Neural progenitor cell (in vitro differentiated cells): Measurements from ENCODE around the gene ADRB1. TPM values are rescaled to one million over a fixed set of nuclear protein-coding genes. Genes with fewer than 3 reads are reported as not detected.
A peak's percentile ranks its signal among the peaks of the same experiment; 100 is the strongest.

Experiments used
- DNase-seq: peaks from one replicate; pipeline ENCODE4 v3.0.0-alpha.2; 2016; ENCODE audit warnings: low spot score
- H2AFZ ChIP-seq: fragments of 200-600 bp; sonication (generic); replicated peaks from 2 replicates; pipeline ENCODE4 v1.6.1; 2016; ENCODE audit warnings: antibody characterized with exemption
- H3F3A ChIP-seq: fragments of 200-600 bp; sonication (generic); 2 replicates; pipeline ENCODE4 v1.6.1; 2016; ENCODE audit warnings: antibody characterized with exemption, low read depth
- H3K27ac ChIP-seq: fragments of 200-600 bp; sonication (generic); 2 replicates; pipeline ENCODE4 v1.5.1; 2016; ENCODE audit warnings: mild to moderate bottlenecking
- H3K27me3 ChIP-seq: fragments of 200-600 bp; sonication (generic); 2 replicates; pipeline ENCODE4 v1.6.1; 2016; ENCODE audit warnings: mild to moderate bottlenecking, moderate library complexity
- H3K36me3 ChIP-seq: fragments of 200-600 bp; sonication (generic); 2 replicates; pipeline ENCODE4 v1.5.1; 2016
- H3K4me1 ChIP-seq: fragments of 200-600 bp; sonication (generic); 2 replicates; pipeline ENCODE4 v1.6.1; 2016; ENCODE audit warnings: mixed run types
- H3K4me2 ChIP-seq: fragments of 200-600 bp; sonication (generic); 2 replicates; pipeline ENCODE4 v1.6.1; 2016
- H3K4me3 ChIP-seq: fragments of 200-600 bp; sonication (generic); 2 replicates; pipeline ENCODE4 v1.5.1; 2016
- H3K79me2 ChIP-seq: fragments of 200-600 bp; sonication (generic); 2 replicates; pipeline ENCODE4 v1.6.1; 2016; ENCODE audit warnings: low read depth
- H3K9ac ChIP-seq: fragments of 200-600 bp; sonication (generic); 2 replicates; pipeline ENCODE4 v1.6.1; 2016
- H3K9me3 ChIP-seq: fragments of 200-600 bp; sonication (generic); 2 replicates; pipeline ENCODE4 v1.5.1; 2016; ENCODE audit warnings: low read depth
- H4K20me1 ChIP-seq: fragments of 200-600 bp; sonication (generic); 2 replicates; pipeline ENCODE4 v1.6.1; 2016; ENCODE audit warnings: low read depth
- H3K27ac Mint-ChIP-seq: 3 replicates; pipeline ENCODE4 v1.8.0; 2021; ENCODE audit warnings: mixed read lengths
- H3K27me3 Mint-ChIP-seq: 2 replicates; pipeline ENCODE4 v1.8.0; 2022; ENCODE audit warnings: low read depth, mild to moderate bottlenecking, inconsistent platforms, moderate library complexity, mixed read lengths; ENCODE audit not compliant: insufficient read depth
- H3K36me3 Mint-ChIP-seq: 3 replicates; pipeline ENCODE4 v1.8.0; 2021; ENCODE audit warnings: mixed read lengths
- H3K4me1 Mint-ChIP-seq: 3 replicates; pipeline ENCODE4 v1.8.0; 2021; ENCODE audit warnings: mixed read lengths
- H3K4me3 Mint-ChIP-seq: 3 replicates; pipeline ENCODE4 v1.8.0; 2021; ENCODE audit warnings: mild to moderate bottlenecking, moderate library complexity, mixed read lengths
- H3K9me3 Mint-ChIP-seq: 3 replicates; pipeline ENCODE4 v1.8.0; 2020; ENCODE audit warnings: mixed read lengths
- CTCF ChIP-seq: fragments of 200-600 bp; sonication (generic); IDR thresholded peaks from 2 replicates; pipeline ENCODE4 v1.5.1; 2017; ENCODE audit warnings: antibody characterized with exemption, mild to moderate bottlenecking
- EZH2 ChIP-seq: fragments of 200-600 bp; sonication (generic); IDR thresholded peaks from 2 replicates; pipeline ENCODE4 v1.6.1; 2017; ENCODE audit warnings: antibody characterized with exemption, mild to moderate bottlenecking, moderate library complexity
- EZH2phosphoT487 ChIP-seq: fragments of 200-600 bp; sonication (generic); IDR thresholded peaks from 2 replicates; pipeline ENCODE4 v1.6.1; 2017; ENCODE audit warnings: antibody characterized with exemption
- total RNA-seq: library from RNA; depleted of rRNA; stranded (reverse); fragments of >200 nt; gene quantifications from 2 replicates; pipeline ENCODE4 v1.2.3, GENCODE V29; 2015; ENCODE audit warnings: low replicate concordance

ADRB1 gene
- total RNA-seq, 1 donor from 2014 or later, result not detected

GRCh38 chr10:114042895-114043531 lies 653 bp upstream of the ADRB1 start:
- H4K20me1 ChIP-seq, result peaks cover 20% of the 10 kb centered on the region
- DNase-seq, result peak; percentile 67
- peak overlapping the region; percentile 73 for H3K4me3 ChIP-seq
- Mint-ChIP-seq H3K9me3 (peaks cover 4% of the 10 kb centered on the region), H3K4me3 (peak overlapping the region; percentile 80), H3K27me3 (peaks cover 54% of the 10 kb centered on the region), H3K36me3 (no peaks in the 10 kb centered on the region), H3K4me1 (peaks cover 13% of the 10 kb centered on the region), H3K27ac (no peak overlapping the region)
- H3K4me1 ChIP-seq, result peaks cover 5% of the 10 kb centered on the region
- H3K27me3 ChIP-seq, result peaks cover 94% of the 10 kb centered on the region
- H3K9ac ChIP-seq, result no peak overlapping the region
- no peak overlapping the region for H3K27ac ChIP-seq
- no peaks in the 10 kb centered on the region for H3K9me3 ChIP-seq
- peak; percentile 86 for TF ChIP-seq EZH2
- no peak for TF ChIP-seq CTCF
- TF ChIP-seq EZH2phosphoT487, result peak; percentile 82
- H2AFZ ChIP-seq, result peak overlapping the region; percentile 85
- H3K4me2 ChIP-seq, result peak overlapping the region; percentile 98
- H3K36me3 ChIP-seq, result no peaks in the 10 kb centered on the region
- H3K79me2 ChIP-seq, result no peaks in the 10 kb centered on the region
- H3F3A ChIP-seq, result peaks cover 9% of the 10 kb centered on the region

- peaks cover 4% of the 10 kb centered on the region for H3K9me3 Mint-ChIP-seq
- H3K36me3 Mint-ChIP-seq, result no peaks in the 10 kb centered on the region
- H3K4me2 ChIP-seq, result peak overlapping the region; percentile 98
- H3K79me2 ChIP-seq, result no peaks in the 10 kb centered on the region
- peak; percentile 95 for TF ChIP-seq EZH2phosphoT487
- no peak for TF ChIP-seq CTCF
- peak; percentile 85 for TF ChIP-seq EZH2
- no peak overlapping the region for H3K27ac ChIP-seq
- peak overlapping the region; percentile 85 for H3K4me3 Mint-ChIP-seq
- peaks cover 13% of the 10 kb centered on the region for H3K4me1 Mint-ChIP-seq
- H3K36me3 ChIP-seq, result no peaks in the 10 kb centered on the region
- peaks cover 61% of the 10 kb centered on the region for H3K27me3 Mint-ChIP-seq
- H2AFZ ChIP-seq, result peak overlapping the region; percentile 79
- peaks cover 20% of the 10 kb centered on the region for H4K20me1 ChIP-seq
- peaks cover 9% of the 10 kb centered on the region for H3F3A ChIP-seq
- H3K9me3 ChIP-seq, result no peaks in the 10 kb centered on the region
- peak overlapping the region; percentile 73 for H3K4me3 ChIP-seq
- peaks cover 5% of the 10 kb centered on the region for H3K4me1 ChIP-seq
- H3K27me3 ChIP-seq, result peaks cover 100% of the 10 kb centered on the region
- H3K27ac Mint-ChIP-seq, result no peak overlapping the region
- no peak overlapping the region for H3K9ac ChIP-seq
- DNase-seq, result peak; percentile 35
These were observed 825 bp downstream of the ADRB1 start for GRCh38 chr10:114044247-114045135.

- peaks cover 4% of the 10 kb centered on the region for H3K9me3 Mint-ChIP-seq
- H3K27ac Mint-ChIP-seq, result no peak overlapping the region
- H2AFZ ChIP-seq, result no peak overlapping the region
These were observed 1.7 kb downstream of the ADRB1 start for GRCh38 chr10:114045136-114046086.

More at GRCh38 chr10:114045136-114046086, 1.7 kb downstream of the ADRB1 start:
- H3K27ac ChIP-seq, result no peak overlapping the region
- peak overlapping the region; percentile 22 for H3K4me3 ChIP-seq
- H3K4me1 ChIP-seq, result peaks cover 5% of the 10 kb centered on the region
- H3K4me3 Mint-ChIP-seq, result peak overlapping the region; percentile 80
- TF ChIP-seq EZH2, result peak; percentile 93
- TF ChIP-seq EZH2phosphoT487, result peak; percentile 39
- TF ChIP-seq CTCF, result no peak
- H3F3A ChIP-seq, result peaks cover 9% of the 10 kb centered on the region
- no peaks in the 10 kb centered on the region for H3K79me2 ChIP-seq
- peaks cover 100% of the 10 kb centered on the region for H3K27me3 ChIP-seq
- H3K36me3 ChIP-seq, result no peaks in the 10 kb centered on the region
- H4K20me1 ChIP-seq, result peaks cover 20% of the 10 kb centered on the region
- H3K9me3 ChIP-seq, result no peaks in the 10 kb centered on the region
- H3K27me3 Mint-ChIP-seq, result peaks cover 61% of the 10 kb centered on the region
- H3K9ac ChIP-seq, result no peak overlapping the region
- peaks cover 13% of the 10 kb centered on the region for H3K4me1 Mint-ChIP-seq
- no peaks in the 10 kb centered on the region for H3K36me3 Mint-ChIP-seq
- peak overlapping the region; percentile 65 for H3K4me2 ChIP-seq
- peak; percentile 75 for DNase-seq
